Muscle of back (tissue), 13 donors: ENCODE results near the gene EPHA10. TPM values are rescaled to one million over a fixed set of nuclear protein-coding genes. Genes with fewer than 3 reads are reported as not detected.

ENCODE experiments used
- DNase-seq, 3 donors: peaks; one replicate each; pipeline versions ENCODE4 v3.0.0 to v3.0.0-alpha.2; 2013
- long read RNA-seq, 9 donors: transcript quantifications; one replicate each; lab custom pipeline, GENCODE V29; 2026
- polyA plus RNA-seq, 10 donors: library from polyadenylated mRNA; unstranded; fragments of 120-200 nt; gene quantifications; one replicate each; pipeline ENCODE4 v1.2.1, GENCODE V29; 2013; ENCODE audit not compliant: insufficient read length in 10 of 10

EPHA10 gene
- under 1 TPM in 5 of 10 donors, not detected in 5; 0.04 to 0.26 (median 0.18) TPM for polyA plus RNA-seq
- long read RNA-seq, donor 1 = 0 reads
- long read RNA-seq, donor 2 = 0 reads
- long read RNA-seq, donor 3 = 0 reads
- long read RNA-seq, donor 4 = 0 reads
- long read RNA-seq, donor 5 = 0 reads
- long read RNA-seq, donor 6 = 0 reads
- long read RNA-seq, donor 7 = 0 reads
- long read RNA-seq, donor 8 = 0 reads
- long read RNA-seq, donor 9 = 0 reads

DNA sequence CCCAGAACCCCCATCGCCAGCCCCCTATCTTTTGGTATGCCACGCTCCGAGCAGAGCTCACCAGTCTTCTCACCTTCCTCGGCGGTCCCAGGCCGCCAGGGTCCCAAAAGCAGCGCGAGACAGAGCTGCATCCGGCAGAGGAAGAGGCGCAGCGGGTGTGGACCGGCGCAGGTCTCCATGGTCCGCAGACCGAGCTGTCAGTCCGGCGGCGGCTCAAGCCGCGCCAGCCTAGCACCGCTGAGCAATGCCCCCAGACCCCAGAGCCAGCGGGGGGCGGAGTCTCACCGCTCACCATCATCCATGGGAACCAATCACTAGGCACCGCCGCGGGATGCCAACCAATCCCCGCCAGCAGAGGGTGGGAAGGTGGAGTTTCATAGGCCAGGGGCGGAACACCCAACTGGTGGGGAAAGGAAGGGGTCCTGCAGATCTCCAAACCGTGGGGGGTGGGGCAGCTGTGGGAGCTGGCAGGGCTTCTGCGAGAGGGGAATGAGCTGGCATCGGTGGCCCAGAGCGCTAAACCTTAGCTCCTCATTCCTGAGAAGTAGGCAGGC, at the start of gene EPHA10:
TSS of gene EPHA10 (minus strand) at position 233 of the 554 bp plus-strand sequence. CDS start at position 179, 54 bp downstream.
- DNase-seq = no peak

DNA sequence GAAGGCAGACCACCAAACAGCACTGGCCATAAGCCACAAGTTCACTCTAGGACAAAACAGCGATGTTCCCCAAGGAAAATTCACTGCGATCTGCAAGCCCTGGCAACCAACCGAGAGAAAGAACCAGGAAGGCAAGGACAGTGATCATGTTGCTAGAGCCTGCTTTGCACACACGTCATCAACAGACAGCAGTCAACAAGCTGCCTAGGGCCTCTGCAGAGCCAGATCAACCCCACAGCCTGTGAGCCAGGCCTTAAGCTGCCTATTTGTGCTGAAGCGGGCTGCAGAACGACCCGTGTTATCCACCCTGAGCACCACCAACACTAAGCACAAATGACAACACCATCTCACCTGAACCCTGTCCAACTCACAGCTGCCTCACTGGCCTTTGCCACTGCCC, 49.3 kb upstream of the EPHA10 start:
- peak in 2 of 3 donors; percentile 10 to 34 for DNase-seq

DNA sequence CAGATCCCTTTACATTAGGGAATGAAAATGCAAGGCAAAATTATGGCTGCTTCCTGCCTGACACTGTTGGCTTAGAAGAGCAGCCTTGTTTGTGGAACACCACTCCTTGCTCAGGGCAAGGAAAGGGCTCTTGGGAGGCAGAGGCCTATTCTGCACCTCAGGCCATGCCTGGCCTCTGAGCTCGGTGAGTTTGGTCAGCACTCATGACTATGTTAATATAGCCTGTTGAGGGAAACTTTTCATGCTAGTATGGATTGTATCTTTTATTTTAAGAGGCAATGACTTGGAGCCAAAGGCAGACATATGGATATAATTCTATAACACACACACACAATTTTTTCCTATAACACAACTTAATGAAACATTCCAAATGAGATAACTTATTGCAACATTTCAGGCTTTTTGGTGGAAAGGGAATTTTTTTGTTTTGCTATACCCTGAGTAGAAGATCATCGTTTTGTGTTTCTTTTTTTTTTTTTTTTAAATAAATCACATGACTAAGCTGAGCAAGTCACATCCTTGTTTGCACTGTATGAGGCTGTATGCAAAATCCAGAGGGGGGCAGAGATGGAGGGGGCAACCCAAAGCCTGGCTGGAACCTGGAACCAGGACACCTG, 48.7 kb upstream of the EPHA10 start:
- DNase-seq = peak; percentile 22 to 70 (median 24)

DNA sequence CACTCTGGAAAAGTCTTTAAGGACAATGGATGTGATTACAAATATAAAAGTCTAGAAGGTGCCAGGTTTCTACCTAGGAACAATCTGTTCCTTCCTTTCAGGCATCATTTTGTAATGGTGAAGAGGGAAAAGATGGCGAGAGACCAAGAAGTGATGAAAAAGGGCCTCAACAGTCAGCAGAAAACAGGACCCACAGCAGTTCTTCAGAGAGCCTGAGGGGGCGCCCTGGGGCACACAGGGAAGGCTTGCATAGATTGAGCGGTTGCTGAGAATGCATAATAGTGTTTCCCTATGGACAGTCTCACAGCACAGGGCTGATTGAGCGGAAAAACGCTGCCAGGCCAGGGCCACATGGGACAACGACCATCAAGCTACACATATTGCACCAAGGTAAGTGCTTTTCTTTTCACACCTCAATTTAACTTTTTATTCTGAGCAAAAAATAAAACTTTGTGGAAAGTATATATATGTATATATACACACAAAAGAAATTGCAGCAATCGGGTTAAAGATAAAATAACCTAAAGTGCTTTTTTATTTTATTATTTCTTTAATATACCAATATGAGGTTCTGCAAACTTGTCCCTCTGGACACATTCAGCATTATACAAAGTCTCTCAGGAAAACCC, 46.2 kb upstream of the EPHA10 start:
- DNase-seq = peak; percentile 53 to 79 (median 71)

DNA sequence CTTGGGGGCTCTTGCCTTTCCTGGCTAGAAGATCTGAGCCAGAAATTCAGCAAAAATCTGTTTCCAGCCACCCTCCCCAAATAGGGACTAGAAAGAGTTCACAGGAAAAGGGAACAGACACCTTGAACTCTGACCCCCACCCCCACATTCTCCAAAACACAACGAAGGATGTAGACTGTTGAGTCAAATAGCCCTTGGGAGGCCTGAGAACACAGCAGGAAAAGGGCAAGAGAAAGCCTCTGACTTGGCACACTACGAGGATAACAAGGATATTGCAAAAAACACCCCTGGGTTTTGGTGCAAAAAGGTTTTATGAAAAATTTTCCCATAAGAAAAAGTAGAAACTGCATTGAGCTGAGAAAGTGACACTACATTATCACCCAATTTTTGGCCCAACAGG, 45.0 kb upstream of the EPHA10 start:
- DNase-seq = no peak

DNA sequence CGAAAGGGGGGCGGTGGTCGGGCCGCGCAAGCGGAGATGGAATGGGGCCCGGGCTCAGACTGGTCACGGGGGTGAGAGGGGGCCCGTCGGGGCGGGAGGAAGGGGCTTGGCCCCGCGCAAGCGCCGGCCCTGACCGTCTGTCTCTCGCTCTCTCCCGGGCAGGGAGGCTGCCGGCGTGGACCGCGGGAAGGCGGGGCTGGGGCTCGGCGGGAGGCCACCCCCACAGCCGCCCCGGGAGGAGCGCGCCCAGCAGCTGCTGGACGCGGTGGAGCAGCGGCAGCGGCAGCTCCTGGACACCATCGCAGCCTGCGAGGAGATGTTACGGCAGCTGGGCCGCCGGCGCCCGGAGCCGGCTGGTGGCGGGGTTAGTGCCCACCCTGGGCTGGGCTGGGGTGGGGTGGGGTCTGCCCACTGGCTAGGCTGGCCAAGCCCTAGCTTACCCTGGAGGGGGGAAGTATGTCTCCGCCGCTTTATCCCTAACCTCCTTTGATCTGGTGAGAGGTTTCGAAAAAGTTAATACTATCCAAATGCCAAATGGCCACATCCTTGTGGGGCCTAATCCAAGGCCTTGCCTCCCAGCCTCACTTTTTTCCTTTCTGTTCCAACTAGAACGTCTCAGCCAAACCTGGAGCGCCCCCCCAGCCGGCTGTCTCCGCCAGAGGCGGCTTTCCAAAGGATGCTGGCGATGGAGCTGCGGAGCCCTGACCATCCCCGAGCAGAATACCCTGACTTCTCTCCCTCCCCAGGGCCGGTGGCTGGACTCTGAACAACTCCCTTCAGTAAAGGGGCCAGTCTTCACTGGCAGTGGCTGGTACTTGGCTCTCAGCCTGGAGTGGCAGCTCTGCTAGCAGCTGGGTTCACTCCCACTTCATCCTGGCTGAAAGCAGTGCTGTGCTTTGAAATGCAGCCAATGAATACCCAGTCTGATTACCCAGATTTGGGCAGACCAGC, 43.7 kb upstream of the EPHA10 start:
- DNase-seq = peak in 2 of 3 donors; percentile 58 to 69

DNA sequence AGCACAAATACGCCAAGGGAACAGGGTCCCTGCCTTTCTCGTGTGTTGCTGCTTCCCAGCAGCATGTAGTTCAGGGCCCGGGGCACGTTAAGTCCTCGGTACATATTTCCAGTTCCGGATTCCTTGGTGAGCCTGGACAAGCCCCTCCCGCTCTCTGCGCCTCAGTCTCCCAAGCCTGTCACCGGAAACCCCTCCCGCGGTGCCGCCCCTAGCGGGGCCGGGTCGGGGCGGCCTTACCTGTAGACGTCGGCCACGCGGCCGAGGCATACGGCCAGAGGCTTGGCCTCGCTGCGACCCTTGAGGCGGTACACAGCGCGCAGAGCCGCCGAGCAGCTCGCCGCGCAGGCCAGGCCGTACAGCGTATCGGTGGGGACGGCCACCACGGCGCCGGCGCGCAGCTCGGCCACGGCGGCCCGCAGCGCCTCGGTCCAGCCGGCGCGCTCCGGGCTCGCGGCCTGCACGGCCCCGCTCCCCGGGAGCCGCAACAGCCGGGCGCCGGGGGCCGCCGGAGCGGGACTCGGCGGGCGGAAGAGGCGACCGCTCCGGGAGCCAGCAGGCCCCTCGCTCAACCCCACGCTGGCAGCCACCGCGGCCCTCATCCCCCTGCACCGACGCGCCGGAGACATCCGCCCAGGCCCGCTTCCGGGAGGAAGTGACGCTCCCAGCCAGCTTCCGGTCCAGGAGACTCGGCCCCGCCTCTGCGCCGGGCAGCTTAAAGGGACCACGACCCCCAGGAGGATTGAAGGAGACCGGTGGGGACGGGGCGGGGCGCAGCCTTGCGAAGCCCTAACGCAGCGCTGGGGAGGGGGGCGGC, 42.8 kb upstream of the EPHA10 start, which contains the start of the genes C1orf122 and YRDC:
TSS of gene C1orf122 (plus strand) at position 236 of the 814 bp plus-strand sequence. CDS start 615 bp downstream, outside the sequence.
TSS of gene YRDC (minus strand) at position 654 of the 814 bp plus-strand sequence. CDS start at position 626, 28 bp downstream.
- DNase-seq = peak; percentile 92 to 96 (median 94)

DNA sequence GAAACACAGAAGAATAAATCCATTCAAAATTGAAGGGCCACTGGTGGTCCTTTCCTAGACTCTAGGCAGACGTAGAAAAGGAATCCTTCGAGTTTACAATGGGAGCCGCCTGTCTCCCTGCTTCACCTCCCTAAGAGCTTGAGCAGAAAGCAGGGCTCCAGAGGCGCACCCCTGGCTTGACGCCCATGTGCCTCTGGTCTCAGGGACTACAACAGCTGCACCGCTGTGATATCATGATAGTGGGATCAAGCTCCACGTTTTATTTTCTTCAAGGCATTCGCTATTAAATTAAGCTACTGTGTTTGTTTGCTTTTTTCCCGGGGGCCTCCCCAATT, 42.3 kb upstream of the EPHA10 start:
- no peak for DNase-seq

DNA sequence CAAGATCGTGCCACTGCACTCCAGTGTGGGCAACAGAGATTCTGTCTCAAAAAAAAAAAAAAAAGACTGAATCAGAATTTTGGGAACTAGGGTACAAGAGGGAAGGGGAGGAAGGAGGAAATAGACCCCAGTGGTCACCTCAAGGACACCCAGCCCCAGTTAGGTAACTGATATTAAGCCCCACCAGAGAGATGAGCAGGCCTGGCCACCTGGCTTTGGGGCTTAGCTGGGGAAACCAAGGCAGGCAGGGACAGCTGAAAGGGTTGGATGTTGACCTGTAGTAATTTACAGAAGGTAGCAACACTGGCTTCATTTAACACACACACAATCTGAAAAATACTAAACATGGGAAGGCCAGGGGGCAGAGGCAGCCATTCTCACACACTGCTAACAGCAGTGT, 37.5 kb upstream of the EPHA10 start:
- DNase-seq = no peak

DNA sequence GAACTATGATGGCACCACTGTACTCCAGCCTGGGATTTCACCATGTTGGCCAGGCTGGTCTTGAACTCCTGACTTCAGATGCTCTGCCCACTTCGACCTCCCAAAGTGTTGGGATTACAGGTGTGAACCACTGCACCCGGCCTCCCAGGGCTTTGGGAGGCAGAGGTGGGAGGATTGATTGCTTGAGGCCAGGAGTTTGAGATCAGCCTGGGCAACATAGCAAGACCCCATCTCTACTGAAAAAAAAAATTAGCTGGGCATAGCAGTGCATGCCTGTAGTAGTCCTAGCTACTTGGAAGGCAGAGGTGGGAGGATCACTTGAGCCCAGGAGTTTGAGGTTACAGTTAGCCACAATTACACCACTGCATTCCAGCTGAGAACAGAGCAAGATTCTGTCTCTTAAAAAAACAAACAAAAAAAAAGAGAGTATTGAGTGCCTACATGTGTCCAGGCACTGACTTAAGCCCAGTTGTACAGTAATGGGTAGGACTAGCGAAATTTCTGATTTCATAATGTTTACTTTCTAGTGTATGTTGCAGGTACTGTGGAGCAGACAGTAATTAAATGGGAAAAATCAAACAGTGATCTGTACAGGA, 32.9 kb upstream of the EPHA10 start:
- DNase-seq = no peak

DNA sequence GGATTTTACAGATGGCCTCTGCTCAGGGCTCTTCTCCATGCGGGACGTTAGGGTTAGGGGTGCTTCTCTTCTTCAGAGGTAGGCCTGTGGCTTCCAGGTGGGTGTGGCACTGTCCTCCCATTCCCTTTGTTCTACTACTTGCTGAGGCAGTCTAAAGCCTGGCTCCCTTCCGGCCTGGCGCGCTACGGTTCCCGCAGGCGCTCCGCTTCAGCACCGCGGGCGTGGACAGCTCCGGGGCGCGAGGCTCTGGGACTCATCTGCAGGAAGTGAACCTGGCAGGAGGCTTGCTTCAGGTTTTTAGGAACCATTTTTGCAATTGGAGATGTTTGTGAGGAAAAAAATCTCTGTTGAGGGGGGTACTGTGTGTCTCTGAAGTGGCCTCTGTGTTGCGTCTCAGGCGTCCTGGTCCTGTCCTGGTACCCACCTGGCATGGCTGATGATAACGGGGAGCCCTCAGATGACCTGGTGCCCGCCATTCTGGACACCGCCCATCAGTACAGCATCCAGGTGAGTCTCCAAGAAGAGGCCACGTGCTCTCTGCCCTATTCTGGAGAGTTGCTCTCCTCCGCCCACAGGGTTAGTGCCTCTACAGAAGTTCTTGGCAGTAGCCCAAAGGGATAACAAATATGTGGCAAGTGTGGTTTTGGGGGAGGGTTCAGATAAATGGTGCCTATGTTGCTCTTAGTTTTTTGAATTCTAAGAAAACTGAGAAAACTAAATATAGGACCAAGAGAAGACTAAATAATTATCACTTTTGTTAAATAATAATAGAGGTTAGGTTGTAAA, 30.6 kb upstream of the EPHA10 start:
- DNase-seq = peak; percentile 30 to 82 (median 74)

DNA sequence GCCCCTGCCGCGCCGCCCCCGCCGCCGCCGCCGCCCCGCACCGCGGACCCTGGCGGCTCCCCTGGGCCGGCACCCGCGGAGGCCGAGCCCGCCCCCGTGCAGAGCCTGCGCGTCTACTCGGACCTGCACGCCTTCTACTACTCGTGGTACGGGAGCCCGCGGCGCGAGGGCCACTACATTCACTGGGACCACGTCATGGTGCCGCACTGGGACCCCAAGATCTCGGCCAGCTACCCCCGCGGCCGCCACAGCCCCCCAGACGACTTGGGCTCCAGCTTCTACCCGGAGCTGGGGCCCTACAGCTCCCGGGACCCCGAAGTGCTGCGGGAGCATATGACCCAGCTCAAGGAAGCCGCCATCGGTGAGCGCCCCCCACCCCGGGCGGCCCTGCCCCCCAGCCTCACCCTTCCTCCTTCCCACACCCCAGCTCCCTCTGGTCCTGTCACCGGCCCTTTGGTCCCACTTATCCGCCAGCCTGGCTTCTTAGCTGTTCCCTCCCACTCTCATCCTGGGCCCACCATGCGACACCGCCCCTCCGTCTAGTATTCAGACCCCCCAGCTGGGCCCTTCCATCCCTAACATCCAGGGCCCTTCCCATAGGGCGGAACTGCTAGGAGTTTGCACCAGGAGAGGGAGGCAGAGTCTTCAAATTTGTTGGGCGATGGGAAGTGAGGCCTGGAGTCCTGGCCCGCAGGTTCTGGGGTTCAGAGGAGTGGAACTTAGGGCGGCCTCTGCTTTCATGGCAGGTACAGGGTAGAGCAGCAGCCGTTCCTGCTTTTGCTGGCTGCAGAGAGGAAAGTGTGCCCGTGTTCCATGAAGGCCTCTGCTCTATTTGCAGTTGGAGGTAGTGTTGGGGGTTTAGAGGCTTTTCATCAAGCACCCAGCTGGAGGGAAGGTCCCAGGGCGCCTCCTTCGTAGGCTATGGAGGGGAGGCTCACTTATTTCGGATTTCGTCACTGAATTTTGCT, 29.7 kb upstream of the EPHA10 start:
- peak in 1 of 3 donors; percentile 22 for DNase-seq

DNA sequence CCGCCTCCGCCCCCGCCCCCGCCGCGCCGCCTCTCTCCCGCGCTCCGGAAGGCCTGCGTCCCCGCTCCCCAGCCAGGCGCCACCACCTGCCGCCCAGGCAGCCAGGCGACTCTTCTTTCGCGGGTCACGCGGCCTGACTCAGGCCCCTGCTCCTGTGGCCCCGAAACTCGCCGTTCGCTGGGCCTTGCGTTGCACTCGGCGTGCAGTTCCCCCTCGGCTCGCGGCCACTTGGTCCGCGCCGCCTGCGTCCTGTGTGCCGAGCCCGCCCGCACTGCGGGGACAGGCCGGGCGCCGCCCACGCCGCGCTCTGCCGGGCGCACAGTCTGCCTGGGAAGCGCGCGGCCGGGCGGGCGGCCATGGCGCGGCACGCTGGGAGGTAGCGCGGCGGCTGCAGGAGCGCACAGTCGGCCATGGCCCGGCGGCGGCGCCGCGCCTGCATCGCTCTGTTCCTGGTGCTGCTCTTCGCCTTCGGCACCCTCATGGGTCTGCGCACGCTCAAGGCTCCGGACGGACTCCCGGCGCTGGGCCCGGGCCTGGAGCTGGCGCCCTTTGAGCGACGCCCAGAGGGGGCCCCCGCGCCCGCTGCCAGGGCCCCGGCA, 29.0 kb upstream of the EPHA10 start, which contains the start of gene MANEAL:
TSS of gene MANEAL (plus strand) at position 75 of the 599 bp plus-strand sequence. CDS start at position 411, 336 bp downstream.
- DNase-seq = peak; percentile 14 to 71 (median 42)

DNA sequence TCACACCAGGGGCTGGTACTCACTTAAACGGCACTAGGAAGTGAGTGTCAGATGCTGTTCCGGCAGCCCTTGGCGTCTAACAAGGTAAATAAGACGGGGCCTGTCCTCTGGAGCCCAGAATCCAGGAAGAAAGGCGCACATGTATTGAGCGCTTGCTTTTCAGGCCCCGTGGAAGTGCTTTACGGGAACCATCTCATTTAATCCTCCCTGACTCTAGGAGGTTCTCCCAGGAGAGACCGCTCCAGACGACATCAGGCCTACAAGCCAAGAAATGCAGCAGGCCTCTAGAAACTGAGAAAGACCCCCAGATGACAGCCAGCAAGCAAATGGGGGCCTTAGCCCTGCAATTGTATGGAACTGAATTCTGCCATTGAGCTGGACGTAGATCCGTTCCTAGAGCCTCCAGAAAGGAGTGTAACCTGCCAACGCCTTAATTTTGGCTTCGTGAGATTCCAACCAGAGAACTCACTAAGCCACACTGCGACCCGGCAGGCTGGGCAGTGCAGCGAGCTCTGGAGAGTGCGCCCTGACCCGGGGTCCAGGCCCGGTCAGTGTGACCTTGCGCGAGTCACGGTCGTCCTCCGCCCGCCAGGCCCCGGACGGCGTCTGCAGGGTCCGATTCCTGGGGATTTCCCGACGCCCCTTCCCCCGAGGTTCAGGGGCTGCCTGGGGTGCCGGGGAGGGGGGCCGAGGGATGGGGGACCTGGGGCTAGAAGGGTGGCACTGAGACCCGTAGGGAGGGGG, 28.2 kb upstream of the EPHA10 start:
- no peak for DNase-seq

DNA sequence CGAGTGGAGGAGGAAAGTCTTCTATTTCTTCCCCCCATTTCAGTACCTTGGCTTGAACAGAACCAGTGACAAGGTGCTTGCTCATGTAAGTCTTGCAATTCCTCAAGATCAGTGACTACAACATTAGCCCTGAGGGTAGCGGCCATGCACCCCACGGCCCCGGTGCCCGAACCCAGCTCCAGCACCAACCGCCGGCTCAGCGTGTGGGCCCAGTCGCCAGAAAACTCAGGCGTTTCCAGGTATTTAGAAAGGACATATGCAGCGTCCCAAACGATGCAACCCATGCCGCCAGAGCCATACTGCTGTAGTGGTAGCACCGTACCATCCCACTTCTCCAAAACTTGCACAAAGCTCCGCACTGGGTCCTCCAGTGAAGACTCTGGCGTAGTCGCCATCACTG, 17.6 kb upstream of the EPHA10 start:
- DNase-seq = no peak

DNA sequence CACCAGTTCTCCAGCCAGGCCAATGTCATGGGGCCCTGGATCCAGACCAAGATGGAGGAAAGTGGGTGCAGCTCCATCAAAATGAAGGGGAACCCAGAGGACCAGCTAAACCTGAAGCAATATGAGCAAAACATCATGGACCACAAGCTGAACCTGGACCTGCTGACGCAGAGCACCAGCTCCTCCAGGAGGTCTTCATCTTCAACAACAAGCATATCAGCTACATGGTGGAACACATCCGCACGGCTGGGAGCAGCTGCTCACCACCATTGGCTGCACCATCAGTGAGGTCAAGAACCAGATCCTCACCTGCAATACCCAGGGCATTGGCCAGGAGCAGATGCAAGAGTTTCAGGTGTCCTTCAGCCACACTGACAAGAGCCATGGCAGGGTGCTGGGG, 13.7 kb upstream of the EPHA10 start:
- DNase-seq = no peak
